ENCODE results near the gene MRPL38.

Gene MRPL38

GRCh38 chr17:75920045-75920560 lies 15.4 kb upstream of the MRPL38 start:
- no peak for DNase-seq (ENCODE audit: low read depth in 2 of 2, low spot score in 1 of 2)

- DNase-seq (ENCODE audit: low read depth in 2 of 2, low spot score in 1 of 2): no peak
Measured at GRCh38 chr17:75919611-75920010, 14.9 kb upstream of the MRPL38 start.

- no peak for DNase-seq (ENCODE audit: low read depth in 2 of 2, low spot score in 1 of 2)
Measured at GRCh38 chr17:75917917-75918445, 13.3 kb upstream of the MRPL38 start.

GRCh38 chr17:75917141-75917916 lies 12.6 kb upstream of the MRPL38 start:
- DNase-seq (ENCODE audit: low read depth in 2 of 2, low spot score in 1 of 2): no peak

- no peak for DNase-seq (ENCODE audit: low read depth in 2 of 2, low spot score in 1 of 2)
Measured at GRCh38 chr17:75915268-75915667, 10.6 kb upstream of the MRPL38 start.

- no peak for DNase-seq (ENCODE audit: low read depth in 2 of 2, low spot score in 1 of 2)
Measured at GRCh38 chr17:75914643-75915267, 10.1 kb upstream of the MRPL38 start.

- no peak for DNase-seq (ENCODE audit: low read depth in 2 of 2, low spot score in 1 of 2)
Measured at GRCh38 chr17:75913537-75914210, 9.0 kb upstream of the MRPL38 start.

GRCh38 chr17:75910699-75911098 lies 6.0 kb upstream of the MRPL38 start:
- no peak for DNase-seq (ENCODE audit: low read depth in 2 of 2, low spot score in 1 of 2)

- no peak for DNase-seq (ENCODE audit: low read depth in 2 of 2, low spot score in 1 of 2)
Measured at GRCh38 chr17:75909812-75910274, 5.2 kb upstream of the MRPL38 start.

GRCh38 chr17:75909051-75909811 lies 4.5 kb upstream of the MRPL38 start:
- no peak for DNase-seq (ENCODE audit: low read depth in 2 of 2, low spot score in 1 of 2)

- DNase-seq (ENCODE audit: low read depth in 2 of 2, low spot score in 1 of 2): no peak
Measured at GRCh38 chr17:75908201-75908600, 3.5 kb upstream of the MRPL38 start.

- no peak for DNase-seq (ENCODE audit: low read depth in 2 of 2, low spot score in 1 of 2)
Measured at GRCh38 chr17:75906143-75906884, 1.6 kb upstream of the MRPL38 start.

GRCh38 chr17:75902406-75902805 lies 2.3 kb downstream of the MRPL38 start:
- DNase-seq (ENCODE audit: low read depth in 2 of 2, low spot score in 1 of 2): no peak

- DNase-seq (ENCODE audit: low read depth in 2 of 2, low spot score in 1 of 2): no peak
Measured at GRCh38 chr17:75901727-75902126, 3.0 kb downstream of the MRPL38 start.

GRCh38 chr17:75900691-75901533 lies 3.8 kb downstream of the MRPL38 start:
- DNase-seq (ENCODE audit: low read depth in 2 of 2, low spot score in 1 of 2): no peak

- DNase-seq (ENCODE audit: low read depth in 2 of 2, low spot score in 1 of 2): no peak
Measured at GRCh38 chr17:75899767-75900468, 4.8 kb downstream of the MRPL38 start.

GRCh38 chr17:75899353-75899752 lies 5.3 kb downstream of the MRPL38 start:
- DNase-seq (ENCODE audit: low read depth in 2 of 2, low spot score in 1 of 2): no peak

GRCh38 chr17:75898791-75899190 lies 5.9 kb downstream of the MRPL38 start:
- no peak for DNase-seq (ENCODE audit: low read depth in 2 of 2, low spot score in 1 of 2)

- DNase-seq (ENCODE audit: low read depth in 2 of 2, low spot score in 1 of 2): no peak
Measured at GRCh38 chr17:75898065-75898464, 6.6 kb downstream of the MRPL38 start.

Data from stimulated activated CD8-positive, alpha-beta memory T cell treated with anti-CD3 and anti-CD28 coated beads, Interleukin-4, amount 100 ng/mL, for 4 hours (primary cell).